ENCODE results near the gene KLF2. TPM values are rescaled to one million over a fixed set of nuclear protein-coding genes. Genes with fewer than 3 reads are reported as not detected.

Gene KLF2
- total and polyA plus RNA-seq, 2 of the 13 experiments (the other 11 are each of a cell fraction or from before 2014, with no cell fraction given) = not detected

DNA sequence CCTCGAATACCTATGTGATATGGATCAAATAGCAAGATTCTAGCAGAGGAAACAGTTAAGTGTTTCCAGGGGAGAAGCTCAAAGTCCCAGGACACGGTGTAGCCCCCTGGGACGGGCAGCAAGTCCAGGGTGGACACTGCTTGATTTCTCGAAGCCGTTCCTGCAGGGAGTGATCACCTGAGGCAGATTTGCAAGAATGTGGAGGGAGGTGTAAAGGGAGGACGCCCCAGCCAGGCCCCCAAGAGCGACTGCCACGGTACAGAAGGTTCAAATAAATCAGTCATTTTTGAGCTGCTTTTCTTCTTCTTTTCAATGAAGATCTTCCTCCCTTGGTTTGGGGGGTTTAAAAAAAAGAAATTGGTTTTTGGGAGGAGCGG is 41.4 kb downstream of the KLF2 start:
- Histone ChIP-seq H3K36me3 (replicated peaks in 1 of 2; ENCODE audit: control insufficient read depth in 1 of 2, insufficient read depth in 2 of 2, low read length in 2 of 2) (peaks cover 0 to 12% of the 10 kb centered on the region in 2 experiments; a peak in 1 of 5 replicates), H3K4me1 (ENCODE audit: insufficient read depth, low read length) (peaks cover 28% of the 10 kb centered on the region), H3K79me2 (ENCODE audit: insufficient read depth, low read length) (no peaks in the 10 kb centered on the region), H3K9me3 (ENCODE audit: low read length) (no peaks in the 10 kb centered on the region), H3K9ac (ENCODE audit: insufficient read depth, low read depth, low read length) (no peak overlapping the region), H2AFZ (ENCODE audit: low read length) (no peak overlapping the region), H3K27ac (ENCODE audit: extremely low read length, insufficient read depth, low read length) (no peak overlapping the region), H4K20me1 (ENCODE audit: insufficient read depth, low read length) (no peaks in the 10 kb centered on the region), H3K4me3 (replicated peaks in 1 of 3; ENCODE audit: insufficient read depth in 1 of 3, low read depth in 2 of 3, low read length in 3 of 3) (no peak overlapping the region), H3K27me3 (ENCODE audit: control insufficient read depth in 1 of 2, insufficient read depth in 2 of 2, low read length in 2 of 2) (no peaks in the 10 kb centered on the region), H3K4me2 (ENCODE audit: low read depth, low read length) (no peak overlapping the region)
- in situ Hi-C loops (cut with HindIII; ENCODE audit: extremely low pct_ligation_motif_present, low pct_unique_long_range_greater_than_20kb) = no loop called here
- intact Hi-C loops (cut with micrococcal nuclease; ENCODE audit: unreplicated experiment) = no loop called here
- ChIA-PET CTCF (ENCODE audit: low intra/inter-chr PET ratio, low total read pairs) (no interaction called here), POLR2A (no interaction called here)
- no peak for ATAC-seq
- BruUV-seq (replicated peaks) = no TSS peak
- 91% methylated on average over 8 of the region's 9 CpGs for WGBS (ENCODE audit: low lambda C conversion rate)
- DNase-seq (ENCODE audit: low spot score) = no peak
- FAIRE-seq = no peak
- no peak for TF ChIP-seq KLF11 (CRISPR knock-in tag; IDR thresholded peaks at IDR 0.05)
- no peak for TF ChIP-seq ZNF710 (CRISPR knock-in tag; IDR thresholded peaks at IDR 0.05; ENCODE audit: borderline replicate concordance)
- no peak for TF ChIP-seq ADNP (CRISPR knock-in tag; IDR thresholded peaks at IDR 0.05)
- TF ChIP-seq HBP1 (CRISPR knock-in tag; IDR thresholded peaks at IDR 0.05; ENCODE audit: low read depth) = no peak
- no peak for TF ChIP-seq ZNF615 (CRISPR knock-in tag; IDR thresholded peaks at IDR 0.05; ENCODE audit: borderline replicate concordance)
- TF ChIP-seq ZBED4 (CRISPR knock-in tag; IDR thresholded peaks at IDR 0.05; ENCODE audit: borderline replicate concordance) = no peak

Measured in HepG2 (cell line).